Activated CD8-positive, alpha-beta memory T cell treated with anti-CD3 and anti-CD28 coated beads, Interleukin-2, amount 10 ng/mL, durations not matched to agents 7 days and 5 days (primary cell): ENCODE measurements around the gene PPP1R2. TPM values are rescaled to one million over a fixed set of nuclear protein-coding genes. Genes with fewer than 3 reads are reported as not detected.

ENCODE experiments used
- ATAC-seq: fragments of 150-1000 bp; cut with Tn5 transposase; one replicate; pipeline ENCODE4 v1.10.0; 2021; ENCODE audit warnings: moderate library complexity
- CTCF ChIA-PET: fragments of 350-600 bp; sonication (Branson Sonifier 250); formaldehyde crosslinking; loops from one replicate; lab custom pipeline; 2021; ENCODE audit warnings: antibody characterized with exemption; lab: Charles Lee
- DNase-seq: peaks from one replicate; pipeline ENCODE4 v3.0.0-alpha.2; 2020
- H3K27ac Mint-ChIP-seq: one replicate; pipeline ENCODE4 v1.8.0; 2021; ENCODE audit warnings: mild to moderate bottlenecking, mixed read lengths
- H3K27me3 Mint-ChIP-seq: one replicate; pipeline ENCODE4 v1.8.0; 2021; ENCODE audit warnings: mixed read lengths
- H3K36me3 Mint-ChIP-seq: one replicate; pipeline ENCODE4 v1.8.0; 2021; ENCODE audit warnings: mild to moderate bottlenecking, mixed read lengths
- H3K4me1 Mint-ChIP-seq: one replicate; pipeline ENCODE4 v1.8.0; 2021; ENCODE audit warnings: mixed read lengths
- H3K4me3 Mint-ChIP-seq: one replicate; pipeline ENCODE4 v1.8.0; 2021; ENCODE audit warnings: mild to moderate bottlenecking, moderate library complexity, mixed read lengths
- H3K9me3 Mint-ChIP-seq: one replicate; pipeline ENCODE4 v1.8.0; 2022; ENCODE audit warnings: low read depth, mixed read lengths
- total RNA-seq, 2 experiments: library from RNA; stranded (reverse); gene quantifications; one replicate each; pipeline ENCODE4 v1.2.3, GENCODE V29; 2021

Gene PPP1R2
- total RNA-seq, 2 experiments from 2014 or later = 72.0 to 91.8 TPM

DNA sequence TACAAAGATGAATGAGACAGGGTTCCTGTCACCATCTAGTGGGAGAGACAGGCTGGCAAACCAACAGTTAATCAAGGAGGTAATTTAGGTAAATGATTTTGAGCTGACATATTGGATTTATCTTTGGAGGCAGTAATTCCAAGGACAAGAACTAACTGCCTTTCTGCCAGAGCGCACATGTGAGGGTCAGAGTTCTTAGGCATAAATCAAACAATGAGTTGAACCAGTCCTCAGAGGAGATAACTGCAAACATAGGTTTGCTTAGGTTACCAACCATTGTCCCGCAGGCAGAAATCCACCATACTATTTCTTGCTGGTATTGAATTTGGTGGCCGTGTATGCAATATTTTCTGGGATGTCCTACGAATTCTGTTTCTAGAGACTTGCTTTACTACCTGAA is 14.2 kb upstream of the PPP1R2 start:
- DNase-seq = no peak
- H3K9me3 Mint-ChIP-seq = no peaks in the 10 kb centered on the region
- no peak for ATAC-seq
- H3K27ac Mint-ChIP-seq = no peak overlapping the region
- no peak overlapping the region for H3K4me3 Mint-ChIP-seq
- H3K4me1 Mint-ChIP-seq = peaks cover 18% of the 10 kb centered on the region
- CTCF ChIA-PET = interaction anchor here (1.3 to 1.4 kb wide), 2 partner anchors 8 to 14 kb away, joined by 3 to 6 read pairs; partner anchors contain the start of gene PPP1R2
- no peaks in the 10 kb centered on the region for H3K36me3 Mint-ChIP-seq
- peaks cover 3% of the 10 kb centered on the region for H3K27me3 Mint-ChIP-seq

DNA sequence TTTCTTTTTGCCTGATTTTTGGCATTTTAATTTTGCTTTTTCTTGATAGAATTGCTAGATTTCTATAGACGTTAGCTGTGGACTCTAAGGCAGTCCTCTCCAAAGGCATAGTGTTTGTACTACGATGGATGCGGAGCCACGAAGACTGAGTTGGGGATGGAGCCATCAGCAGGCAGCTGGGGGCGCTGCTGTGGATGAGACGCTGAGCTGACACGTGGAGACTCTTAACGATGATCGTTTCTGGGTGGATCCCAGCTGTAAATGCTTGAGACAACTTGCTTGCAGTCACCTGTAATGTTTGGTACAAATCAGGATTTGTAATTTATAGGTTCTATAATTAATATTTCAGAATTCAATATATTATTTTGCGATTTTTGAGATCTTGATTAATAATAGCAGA is 13.3 kb upstream of the PPP1R2 start:
- ATAC-seq = no peak
- H3K27me3 Mint-ChIP-seq = peaks cover 3% of the 10 kb centered on the region
- DNase-seq = no peak
- CTCF ChIA-PET = interaction anchor here (1.3 to 1.4 kb wide), 2 partner anchors 9 to 14 kb away, joined by 3 to 6 read pairs; partner anchors contain the start of gene PPP1R2
- no peak overlapping the region for H3K4me3 Mint-ChIP-seq
- no peaks in the 10 kb centered on the region for H3K36me3 Mint-ChIP-seq
- H3K4me1 Mint-ChIP-seq = peaks cover 28% of the 10 kb centered on the region
- no peak overlapping the region for H3K27ac Mint-ChIP-seq
- no peaks in the 10 kb centered on the region for H3K9me3 Mint-ChIP-seq

DNA sequence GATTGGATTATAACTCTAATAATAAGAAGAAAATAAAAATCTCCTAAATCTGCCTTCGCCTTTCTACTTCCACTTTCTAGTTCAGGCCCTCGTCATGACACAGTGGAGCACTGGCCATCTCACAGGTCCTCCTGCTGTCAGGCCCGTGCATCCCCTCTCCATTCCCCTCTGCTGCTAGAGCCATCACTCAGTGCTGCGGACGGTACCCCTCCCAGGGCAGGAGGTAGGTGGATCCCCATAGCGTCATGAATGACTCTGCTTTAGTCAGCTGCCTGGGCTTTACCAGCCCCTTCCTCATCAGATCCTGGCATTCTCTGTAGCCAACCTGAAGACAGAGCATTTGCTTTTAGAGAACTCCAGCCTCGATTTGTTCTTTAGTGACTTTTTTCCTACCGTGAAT is 12.0 kb upstream of the PPP1R2 start:
- H3K9me3 Mint-ChIP-seq = no peaks in the 10 kb centered on the region
- H3K4me1 Mint-ChIP-seq = peaks cover 38% of the 10 kb centered on the region
- no peak overlapping the region for H3K4me3 Mint-ChIP-seq
- no peaks in the 10 kb centered on the region for H3K36me3 Mint-ChIP-seq
- no peak for ATAC-seq
- CTCF ChIA-PET = interaction anchor here (0.7 to 1.0 kb wide), 3 partner anchors 10 to 60 kb away, joined by 3 read pairs; no protein-coding TSS in a partner anchor
- peaks cover 3% of the 10 kb centered on the region for H3K27me3 Mint-ChIP-seq
- DNase-seq = no peak
- no peak overlapping the region for H3K27ac Mint-ChIP-seq

DNA sequence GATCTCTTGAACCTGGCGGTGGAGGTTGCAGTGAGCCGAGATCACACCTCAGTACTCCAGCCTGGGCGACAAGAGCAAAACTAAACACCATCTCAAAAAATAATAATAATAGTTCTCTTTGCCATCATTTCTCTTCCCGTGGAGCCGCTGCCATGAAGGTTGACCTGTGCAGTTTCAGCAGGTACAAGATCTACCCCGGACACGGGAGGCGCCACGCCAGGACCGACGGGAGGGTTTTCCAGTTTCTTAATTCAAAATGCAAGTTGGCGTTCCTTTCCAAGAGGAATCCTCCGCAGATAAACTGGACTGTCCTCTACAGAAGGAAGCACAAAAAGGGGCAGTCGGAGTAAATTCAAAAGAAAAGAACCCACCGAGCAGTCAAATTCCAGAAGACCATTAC is 11.3 kb upstream of the PPP1R2 start:
- Mint-ChIP-seq H3K36me3 (no peaks in the 10 kb centered on the region), H3K27me3 (peaks cover 3% of the 10 kb centered on the region), H3K4me3 (no peak overlapping the region), H3K27ac (no peak overlapping the region), H3K9me3 (no peaks in the 10 kb centered on the region), H3K4me1 (peaks cover 45% of the 10 kb centered on the region)
- CTCF ChIA-PET = interaction anchor here (0.7 kb wide), 1 partner anchor 60 kb away, joined by 3 read pairs; no protein-coding TSS in a partner anchor
- DNase-seq (no peak), ATAC-seq (no peak)

DNA sequence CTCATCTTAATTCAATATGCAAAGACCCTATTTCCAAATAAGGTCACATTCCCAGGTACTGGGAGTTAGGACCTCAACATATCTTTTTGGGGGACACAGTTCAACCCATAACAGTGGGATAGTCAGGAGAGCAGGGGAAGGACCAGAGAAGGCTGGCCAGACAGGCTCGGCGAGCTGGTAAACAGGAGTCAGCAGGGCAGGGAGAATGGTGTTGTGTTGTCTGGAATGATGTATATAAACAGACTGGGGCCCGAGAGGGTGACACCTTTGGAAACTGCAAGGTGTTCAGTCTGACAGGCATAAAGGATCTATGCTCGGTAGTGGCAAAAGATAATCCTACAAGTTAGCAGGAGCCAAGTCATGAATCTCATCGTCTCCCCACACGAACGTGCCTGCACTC is 10.1 kb upstream of the PPP1R2 start:
- peaks cover 46% of the 10 kb centered on the region for H3K4me1 Mint-ChIP-seq
- CTCF ChIA-PET = interaction anchor here (1.2 kb wide), 3 partner anchors 282 to 341 kb away, joined by 3 read pairs; partner anchors contain the start of gene XXYLT1
- no peaks in the 10 kb centered on the region for H3K9me3 Mint-ChIP-seq
- peaks cover 3% of the 10 kb centered on the region for H3K27me3 Mint-ChIP-seq
- H3K27ac Mint-ChIP-seq = no peak overlapping the region
- no peak for ATAC-seq
- DNase-seq = no peak
- H3K4me3 Mint-ChIP-seq = no peak overlapping the region
- no peaks in the 10 kb centered on the region for H3K36me3 Mint-ChIP-seq

DNA sequence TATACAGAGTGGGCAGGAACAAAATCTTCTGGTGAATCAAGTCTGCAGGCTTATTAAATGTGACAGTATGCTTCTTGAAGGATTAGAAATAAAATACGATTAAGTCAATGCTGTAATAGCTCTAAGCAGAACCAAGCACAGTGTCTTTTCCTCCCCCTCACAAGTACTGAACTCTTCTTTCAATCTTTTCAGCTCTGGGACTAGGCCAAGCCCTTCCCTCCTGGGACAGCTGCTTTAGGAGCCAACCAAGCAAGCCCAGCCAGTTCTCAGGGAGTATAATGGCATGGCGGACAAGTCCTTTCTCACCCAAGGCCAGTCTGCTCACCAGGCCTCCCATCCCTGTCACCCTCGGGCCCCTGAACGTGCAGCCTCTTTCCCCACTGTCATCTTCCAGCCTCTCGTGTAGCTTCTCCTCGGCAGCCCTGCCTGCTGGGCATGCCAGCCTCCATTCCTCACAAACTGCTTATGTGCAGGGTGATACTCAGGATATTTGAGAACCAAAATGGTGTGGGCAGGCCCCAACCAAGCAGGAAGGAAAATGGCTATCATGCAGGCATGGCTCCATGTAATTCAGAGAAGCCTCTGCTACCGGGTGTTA is 8.4 kb upstream of the PPP1R2 start:
- H3K4me1 Mint-ChIP-seq = peaks cover 59% of the 10 kb centered on the region
- CTCF ChIA-PET = interaction anchor here (0.8 to 4.0 kb wide), 5 partner anchors 9 to 343 kb away, joined by 3 to 28 read pairs (median 6); partner anchors contain the start of gene XXYLT1
- no peak overlapping the region for H3K4me3 Mint-ChIP-seq
- H3K27ac Mint-ChIP-seq = peak overlapping the region; percentile 91
- H3K36me3 Mint-ChIP-seq = no peaks in the 10 kb centered on the region
- peaks cover 3% of the 10 kb centered on the region for H3K27me3 Mint-ChIP-seq
- no peaks in the 10 kb centered on the region for H3K9me3 Mint-ChIP-seq
- ATAC-seq (no peak), DNase-seq (no peak)

DNA sequence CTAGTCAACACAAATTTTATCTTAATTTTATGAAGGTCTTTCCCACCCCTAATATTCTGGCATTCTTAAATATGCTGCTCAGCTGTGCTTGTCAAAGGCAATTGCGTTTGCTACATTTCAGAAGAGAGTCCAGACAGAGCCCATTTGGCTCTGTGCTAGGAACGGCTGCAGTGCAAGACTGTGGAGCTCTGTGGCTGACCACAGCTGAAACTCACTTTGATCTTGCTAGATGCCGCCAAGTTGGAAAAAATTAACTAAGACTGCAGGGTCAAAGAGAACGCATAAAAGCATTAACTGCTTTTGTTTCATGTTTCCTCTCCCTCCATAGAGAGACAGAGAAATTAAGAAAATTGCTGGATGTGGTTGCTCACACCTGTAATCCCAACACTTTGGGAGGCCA is 7.6 kb upstream of the PPP1R2 start:
- peak overlapping the region; percentile 71 for H3K4me3 Mint-ChIP-seq
- peak; percentile 40 for ATAC-seq
- peaks cover 64% of the 10 kb centered on the region for H3K4me1 Mint-ChIP-seq
- peak overlapping the region; percentile 91 for H3K27ac Mint-ChIP-seq
- DNase-seq = peak; percentile 65
- no peaks in the 10 kb centered on the region for H3K27me3 Mint-ChIP-seq
- CTCF ChIA-PET = interaction anchor here (0.8 to 4.0 kb wide), 8 partner anchors 8 to 863 kb away, joined by 3 to 28 read pairs (median 6); partner anchors contain the start of gene XXYLT1
- H3K36me3 Mint-ChIP-seq = no peaks in the 10 kb centered on the region
- no peaks in the 10 kb centered on the region for H3K9me3 Mint-ChIP-seq

DNA sequence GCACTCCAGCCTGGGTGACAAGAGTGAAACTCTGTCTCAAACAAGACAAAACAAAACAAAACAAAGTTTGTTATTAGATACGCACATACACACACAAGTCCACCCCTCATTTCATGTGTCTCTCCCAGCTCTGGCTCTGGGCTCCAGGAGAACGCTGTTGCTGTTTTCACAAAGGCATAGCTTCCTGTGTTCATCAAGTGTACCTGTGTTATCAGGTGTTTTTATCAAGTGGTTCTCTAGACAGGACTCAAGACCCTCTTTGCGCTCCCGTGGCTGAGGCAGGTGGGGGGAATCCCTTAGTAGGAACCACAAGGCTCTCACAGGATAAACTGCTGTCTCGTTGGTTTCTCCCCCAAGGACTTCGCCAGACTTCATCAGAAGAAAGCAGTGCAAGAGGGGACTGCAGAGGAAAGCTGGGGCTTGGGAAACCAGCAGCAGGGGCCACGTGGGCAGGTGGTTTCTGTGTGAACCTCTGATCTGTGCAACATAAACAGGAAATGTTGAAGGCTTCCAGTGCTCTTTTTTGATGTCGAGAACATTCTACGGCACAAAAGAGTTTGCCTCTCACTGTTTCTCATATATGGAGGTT is 6.9 kb upstream of the PPP1R2 start:
- Mint-ChIP-seq H3K4me3 (peak overlapping the region; percentile 71), H3K9me3 (no peaks in the 10 kb centered on the region), H3K27me3 (no peaks in the 10 kb centered on the region), H3K36me3 (no peaks in the 10 kb centered on the region), H3K4me1 (peaks cover 71% of the 10 kb centered on the region), H3K27ac (peak overlapping the region; percentile 91)
- CTCF ChIA-PET = interaction anchor here (0.7 to 4.0 kb wide), 9 partner anchors 8 to 862 kb away, joined by 3 to 28 read pairs (median 5); partner anchors contain the start of gene XXYLT1
- DNase-seq (peak; percentile 92), ATAC-seq (peak; percentile 73)

DNA sequence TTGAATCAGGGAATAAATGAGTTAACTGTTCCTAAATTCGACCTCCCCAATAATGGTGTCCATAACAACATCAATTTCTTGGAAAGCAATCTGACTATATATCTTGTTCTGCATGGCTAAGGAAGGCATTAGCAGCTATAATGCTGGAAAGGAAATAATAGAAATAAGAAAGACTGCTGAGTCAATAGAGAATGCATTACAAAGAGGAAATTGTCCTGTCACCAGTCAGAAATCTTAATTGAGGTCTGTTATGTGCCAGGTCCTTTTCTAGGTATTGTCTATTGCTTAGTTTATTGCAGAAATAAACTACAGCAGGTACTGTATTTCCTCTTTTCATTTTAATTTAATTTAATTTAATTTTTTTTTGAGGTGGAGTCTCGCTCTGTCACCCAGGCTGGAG is 5.9 kb upstream of the PPP1R2 start:
- ATAC-seq (no peak), DNase-seq (no peak)
- CTCF ChIA-PET = interaction anchor here (1.5 to 4.0 kb wide), 2 partner anchors 9 to 278 kb away, joined by 5 to 28 read pairs; partner anchors contain the start of gene XXYLT1
- Mint-ChIP-seq H3K4me1 (peaks cover 81% of the 10 kb centered on the region), H3K27ac (peak overlapping the region; percentile 0), H3K27me3 (no peaks in the 10 kb centered on the region), H3K4me3 (no peak overlapping the region), H3K9me3 (no peaks in the 10 kb centered on the region), H3K36me3 (no peaks in the 10 kb centered on the region)

DNA sequence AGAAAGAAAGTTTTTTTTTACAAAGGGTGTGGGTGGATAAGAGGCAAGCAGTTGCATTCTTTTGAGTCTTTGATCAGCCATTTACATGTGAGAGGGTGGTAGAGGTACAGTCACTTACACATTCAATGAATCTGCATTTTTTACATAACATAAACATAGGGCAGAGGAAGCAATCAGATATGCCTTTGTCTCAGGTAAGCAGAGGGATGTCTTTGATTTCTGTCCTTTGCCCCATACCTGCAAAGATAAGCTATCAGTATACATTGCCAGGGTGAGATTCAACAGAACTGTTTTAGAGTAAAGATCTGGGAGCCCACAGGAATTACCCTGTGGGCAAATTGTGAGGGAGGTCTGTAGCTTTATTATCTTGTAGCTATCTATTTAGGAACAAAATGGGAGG is 5.4 kb upstream of the PPP1R2 start:
- Mint-ChIP-seq H3K27ac (peak overlapping the region; percentile 0), H3K4me3 (no peak overlapping the region), H3K36me3 (no peaks in the 10 kb centered on the region), H3K9me3 (no peaks in the 10 kb centered on the region), H3K27me3 (no peaks in the 10 kb centered on the region), H3K4me1 (peaks cover 85% of the 10 kb centered on the region)
- DNase-seq (no peak), ATAC-seq (no peak)
- CTCF ChIA-PET = interaction anchor here (4.0 kb wide), 1 partner anchor 278 kb away, joined by 28 read pairs; the partner anchor contains the start of gene XXYLT1

DNA sequence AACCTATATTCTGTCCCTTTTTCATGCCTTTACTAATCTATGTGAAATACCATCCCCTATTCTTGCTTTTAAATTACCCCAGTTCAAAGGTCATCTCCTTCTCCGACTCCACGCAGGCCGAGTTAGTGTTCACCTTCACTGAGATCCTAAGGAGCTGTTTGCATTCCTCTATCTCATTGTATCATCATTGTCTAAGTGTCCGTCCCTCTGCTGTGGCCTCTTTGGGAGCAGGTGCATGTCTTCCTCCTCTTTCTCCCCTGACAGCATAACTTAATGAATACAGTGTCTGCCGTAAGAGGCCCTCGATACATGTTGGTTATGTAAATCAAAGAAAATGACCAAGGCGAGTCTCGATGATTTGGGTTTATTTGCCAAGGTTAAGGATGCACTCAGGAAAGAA is 4.9 kb upstream of the PPP1R2 start:
- Mint-ChIP-seq H3K9me3 (no peaks in the 10 kb centered on the region), H3K4me1 (peaks cover 80% of the 10 kb centered on the region), H3K4me3 (no peak overlapping the region), H3K27ac (no peak overlapping the region), H3K27me3 (no peaks in the 10 kb centered on the region), H3K36me3 (no peaks in the 10 kb centered on the region)
- no peak for DNase-seq
- CTCF ChIA-PET = no interaction called here
- ATAC-seq = no peak

DNA sequence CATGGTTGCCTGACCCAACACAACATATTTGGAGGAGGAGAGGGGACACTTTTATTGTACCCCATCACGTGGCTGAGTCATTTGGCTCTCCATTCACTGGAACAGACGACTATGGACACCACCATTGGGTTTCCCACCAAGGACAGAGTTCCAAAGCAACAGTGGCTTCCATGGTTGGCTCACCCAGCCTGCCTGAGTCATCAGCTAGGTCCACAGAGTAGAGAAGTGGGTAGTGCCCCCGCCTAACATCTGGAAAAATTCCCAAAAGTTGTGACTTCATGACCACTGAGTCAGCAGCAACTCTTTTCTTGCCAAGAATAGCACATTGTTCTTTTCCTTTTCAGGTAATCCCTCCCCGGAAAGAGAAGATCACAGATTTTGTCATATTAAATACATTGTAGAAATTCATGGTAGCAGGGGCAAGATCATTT is 3.0 kb upstream of the PPP1R2 start:
- H3K27me3 Mint-ChIP-seq = no peaks in the 10 kb centered on the region
- H3K4me1 Mint-ChIP-seq = peaks cover 69% of the 10 kb centered on the region
- no peaks in the 10 kb centered on the region for H3K9me3 Mint-ChIP-seq
- H3K27ac Mint-ChIP-seq = peak overlapping the region; percentile 90
- H3K4me3 Mint-ChIP-seq = peak overlapping the region; percentile 50
- ATAC-seq = no peak
- CTCF ChIA-PET = interaction anchor here (1.1 to 12.1 kb wide), 4 partner anchors 9 to 276 kb away, joined by 3 to 115 read pairs (median 4); partner anchors contain the start of gene XXYLT1
- no peak for DNase-seq
- H3K36me3 Mint-ChIP-seq = peaks cover 5% of the 10 kb centered on the region

DNA sequence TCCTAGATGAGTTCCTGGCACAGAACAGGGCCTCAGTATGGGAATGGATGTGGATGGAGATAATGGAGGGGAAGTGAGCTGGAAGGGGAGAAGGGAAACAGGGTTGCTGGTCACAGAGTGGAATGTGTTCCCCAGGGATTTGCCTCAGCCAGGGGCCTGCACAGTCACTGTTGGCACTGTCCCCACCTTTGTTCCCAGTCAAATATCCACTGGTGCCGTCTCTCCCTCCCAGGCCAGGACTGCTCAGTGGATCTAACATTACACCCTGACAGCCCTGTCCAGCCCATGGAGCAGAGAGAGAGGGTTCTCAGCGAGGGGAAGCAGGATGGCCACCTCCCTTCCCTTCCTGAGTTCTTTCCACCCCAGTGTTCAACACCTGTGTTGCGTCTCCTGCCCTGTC is 1.5 kb upstream of the PPP1R2 start:
- peaks cover 10% of the 10 kb centered on the region for H3K36me3 Mint-ChIP-seq
- H3K4me3 Mint-ChIP-seq = peak overlapping the region; percentile 96
- H3K27ac Mint-ChIP-seq = peak overlapping the region; percentile 82
- no peaks in the 10 kb centered on the region for H3K9me3 Mint-ChIP-seq
- H3K4me1 Mint-ChIP-seq = peaks cover 71% of the 10 kb centered on the region
- ATAC-seq (no peak), DNase-seq (no peak)
- CTCF ChIA-PET = interaction anchor here (1.7 to 12.1 kb wide), 2 partner anchors 103 to 274 kb away, joined by 4 to 115 read pairs; partner anchors contain the start of gene XXYLT1
- no peaks in the 10 kb centered on the region for H3K27me3 Mint-ChIP-seq
